ENCODE data around the gene NTRK3.

- TF ChIP-seq POLR2A (IDR thresholded peaks at IDR 0.05) (no peak), CTCF (IDR thresholded peaks at IDR 0.05) (no peak)
Observed at GRCh38 chr15:88021601-88022000, 234.9 kb downstream of the NTRK3 start.
